ENCODE measurements around the gene ARHGEF6.

Gene ARHGEF6

DNA sequence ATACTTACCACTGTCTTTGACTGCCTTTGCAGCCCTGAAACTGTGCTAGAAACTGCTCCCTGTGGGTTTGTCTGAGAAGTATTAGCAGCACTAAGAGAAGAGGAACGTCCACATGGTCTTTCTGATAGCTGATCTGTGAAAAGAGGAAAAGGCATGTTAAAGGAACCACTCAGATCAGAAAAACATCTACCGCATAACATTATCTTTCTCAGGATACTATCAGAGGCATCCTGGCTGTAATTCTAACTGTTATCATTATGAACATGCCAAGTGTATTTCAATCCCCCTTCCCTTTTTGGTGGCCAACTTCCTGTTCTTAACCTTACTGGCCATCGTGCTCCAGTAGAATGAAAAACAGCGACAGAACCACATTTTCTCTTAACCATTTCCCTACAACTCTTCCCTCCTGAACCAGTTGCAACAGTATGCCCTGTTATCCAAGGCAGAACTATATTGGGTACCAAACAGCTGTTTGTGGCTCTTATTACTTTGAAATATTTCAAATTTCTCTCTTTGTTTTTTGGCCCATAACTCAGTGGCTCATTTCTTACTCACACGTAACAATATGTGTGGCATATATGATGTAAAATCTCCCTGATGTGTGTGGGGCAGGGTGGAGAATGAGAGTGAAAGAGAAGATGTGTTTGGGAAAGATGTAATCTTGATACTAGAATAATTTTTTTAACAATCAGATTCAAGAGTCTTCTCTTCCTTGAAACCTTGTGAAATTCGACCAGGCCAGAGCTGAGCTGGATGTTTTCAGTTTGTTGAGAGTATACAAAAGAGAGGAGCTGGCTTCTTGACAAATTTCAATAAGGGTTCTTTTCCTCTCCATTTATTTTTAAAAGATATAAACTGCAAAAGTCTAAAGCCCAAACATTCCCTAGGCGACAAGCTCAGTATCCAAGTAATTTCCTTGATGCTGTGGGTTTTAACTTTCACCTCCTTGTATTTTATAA lies 35.2 kb downstream of the ARHGEF6 start:
- no peak for DNase-seq

DNA sequence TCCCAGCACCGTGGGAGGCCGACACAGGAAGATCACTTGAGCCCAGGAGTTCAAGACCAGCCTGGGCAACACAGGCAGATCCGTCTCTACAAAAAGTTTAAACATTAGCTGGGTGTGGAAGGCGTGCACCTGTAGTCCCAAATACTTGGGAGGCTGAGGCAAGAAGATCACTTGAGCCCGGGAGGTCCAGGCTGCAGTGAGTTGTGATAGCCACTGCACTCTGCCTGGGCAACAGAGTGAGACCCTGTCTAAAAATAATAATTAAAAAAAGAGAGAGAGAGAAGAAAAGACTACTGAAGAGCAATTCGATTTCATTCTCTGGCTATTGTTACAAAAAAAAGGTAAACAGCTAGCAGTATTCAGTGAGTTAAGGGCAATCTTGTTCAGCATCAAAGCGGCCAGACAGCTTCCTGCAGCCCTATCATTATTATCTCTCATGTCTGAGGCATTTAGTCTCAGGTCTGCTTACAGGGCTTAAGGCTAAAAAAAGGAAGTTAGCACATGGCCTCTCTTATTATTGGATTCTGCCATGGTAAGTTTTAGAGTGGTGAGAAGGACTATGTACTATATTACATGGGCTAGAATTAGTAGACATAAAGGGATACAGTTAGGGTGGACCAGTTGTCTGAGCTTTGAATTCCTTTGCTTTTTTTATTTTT lies 37.9 kb downstream of the ARHGEF6 start:
- no peak for DNase-seq

DNA sequence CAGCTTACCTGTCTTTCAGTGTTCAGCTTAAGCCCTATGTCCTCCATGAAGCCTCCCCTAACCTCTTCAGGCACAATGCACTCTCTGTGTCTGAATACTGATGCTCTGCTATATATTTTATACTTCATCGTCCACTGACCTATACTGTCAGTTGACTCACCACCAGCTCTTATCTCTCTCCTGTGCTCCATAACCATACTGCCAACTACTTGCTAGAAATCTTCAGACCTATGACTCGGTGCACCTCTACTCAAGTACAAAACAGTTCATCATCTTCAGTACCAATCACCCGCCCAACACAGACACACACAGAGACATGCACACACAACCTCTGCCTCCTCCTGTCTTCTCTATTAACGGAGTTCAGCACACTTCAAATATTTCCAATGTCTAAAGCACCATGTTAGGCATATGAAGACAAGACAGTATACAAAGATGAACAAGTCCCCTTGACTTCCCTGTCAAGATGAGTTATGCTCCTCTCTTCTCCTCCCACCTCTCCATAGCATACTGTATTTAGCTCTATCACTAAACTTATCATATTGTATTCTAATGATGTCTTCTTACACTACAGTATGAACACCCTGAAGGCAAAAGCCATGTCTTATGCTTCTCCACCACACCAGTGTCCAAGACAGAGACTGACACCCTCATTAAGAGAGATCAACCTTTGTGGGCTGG lies 42.5 kb downstream of the ARHGEF6 start:
- DNase-seq = no peak

DNA sequence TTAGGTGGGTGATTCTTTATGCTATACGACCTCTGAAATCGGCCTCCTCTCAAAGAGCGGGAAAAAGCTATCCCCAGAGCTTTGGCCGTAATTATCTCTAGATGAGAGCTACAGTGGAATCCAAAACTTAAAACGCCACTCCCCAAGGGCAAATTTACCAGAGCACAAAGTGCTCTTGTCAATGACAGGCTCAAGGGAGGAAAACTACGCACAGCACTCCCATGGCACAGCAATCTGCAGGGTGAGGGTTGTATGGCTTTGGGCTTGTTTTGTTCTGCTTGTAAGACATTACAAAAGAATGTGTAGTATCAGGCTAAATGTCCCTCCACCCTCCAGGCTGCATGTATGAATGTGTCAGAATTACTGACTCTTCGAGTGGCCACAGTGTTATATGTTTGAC lies 44.0 kb downstream of the ARHGEF6 start:
- DNase-seq = no peak

DNA sequence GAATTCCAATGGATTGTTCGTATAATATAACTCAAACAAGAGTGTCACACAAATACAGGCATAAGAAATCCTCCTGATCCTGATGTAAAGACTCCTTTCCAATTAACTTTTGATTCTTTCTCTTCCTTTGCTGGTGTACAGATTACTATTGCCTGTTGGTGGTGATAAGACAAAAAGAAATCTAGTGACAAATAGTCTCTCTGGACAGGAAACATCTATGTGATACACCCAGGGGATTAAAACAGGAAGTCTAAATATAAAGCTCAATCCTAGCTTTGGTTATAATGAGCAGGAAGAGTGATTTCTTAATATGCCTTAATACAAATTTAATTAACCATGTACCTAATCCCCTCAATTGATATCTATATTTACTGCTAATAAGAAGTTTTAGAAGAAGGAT lies 45.1 kb downstream of the ARHGEF6 start:
- DNase-seq = peak; percentile 5

DNA sequence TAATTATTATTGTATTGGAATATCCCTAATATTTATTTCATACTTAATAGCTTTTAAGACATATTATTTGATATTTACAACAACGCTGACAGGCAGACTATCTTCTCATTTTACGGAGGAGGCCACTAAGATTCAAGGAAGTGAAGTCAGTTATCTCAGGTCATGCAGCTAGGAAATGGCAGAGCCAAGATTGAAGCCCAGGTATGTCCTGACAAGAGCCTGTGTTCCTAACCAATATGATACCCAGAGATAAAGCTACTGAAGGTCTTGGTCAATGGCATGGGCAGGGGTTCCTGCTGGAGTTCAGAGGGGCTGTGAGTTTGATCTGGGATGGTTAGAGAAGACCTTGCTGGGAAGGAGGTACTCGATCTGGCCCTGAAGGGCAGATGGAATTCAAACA lies 47.1 kb downstream of the ARHGEF6 start:
- no peak for DNase-seq

DNA sequence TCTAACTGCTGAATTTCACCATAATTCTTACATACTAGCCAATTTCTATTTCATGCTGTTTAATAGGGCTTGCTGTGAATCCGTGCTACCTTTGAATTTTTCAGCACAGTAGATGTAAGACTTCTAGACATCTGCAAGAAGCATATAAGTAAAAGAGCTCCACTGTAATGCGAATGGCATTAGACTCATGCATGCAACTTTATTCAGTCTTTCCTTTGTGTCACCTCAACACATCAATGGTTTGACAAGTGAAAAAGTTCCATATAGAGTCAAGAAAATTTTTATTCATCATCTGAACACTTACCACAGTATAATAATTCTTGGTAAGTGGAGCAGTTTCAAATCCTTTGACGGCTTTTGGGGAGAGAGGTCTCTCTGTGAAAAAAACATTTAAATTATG lies 48.9 kb downstream of the ARHGEF6 start:
- no peak for DNase-seq

DNA sequence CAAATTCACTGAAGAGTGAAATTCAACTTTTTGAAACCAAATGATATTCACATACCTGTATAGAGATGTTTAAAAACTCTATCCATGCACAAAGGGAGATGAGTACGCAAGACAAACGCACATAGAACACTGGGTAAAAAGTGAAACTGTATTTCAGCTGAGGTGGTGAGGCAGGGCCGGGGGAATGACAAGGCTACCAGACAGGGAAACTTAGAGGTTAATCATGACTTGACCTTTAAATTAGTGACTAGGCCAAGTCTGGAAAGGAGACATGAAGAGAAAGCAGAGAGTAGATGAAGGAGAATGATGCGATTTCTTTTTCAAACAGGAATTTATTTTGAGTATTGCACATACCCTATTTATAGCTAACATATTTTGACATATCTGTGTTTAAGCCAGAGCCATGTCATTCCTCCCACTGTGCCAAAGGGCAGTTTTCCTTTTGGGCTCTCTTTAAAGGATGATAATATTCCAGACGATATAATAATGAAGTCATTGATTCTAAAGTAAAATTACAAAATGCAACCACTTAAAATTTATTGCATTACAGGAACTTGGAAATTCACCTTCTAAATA lies 49.4 kb downstream of the ARHGEF6 start:
- no peak for DNase-seq

DNA sequence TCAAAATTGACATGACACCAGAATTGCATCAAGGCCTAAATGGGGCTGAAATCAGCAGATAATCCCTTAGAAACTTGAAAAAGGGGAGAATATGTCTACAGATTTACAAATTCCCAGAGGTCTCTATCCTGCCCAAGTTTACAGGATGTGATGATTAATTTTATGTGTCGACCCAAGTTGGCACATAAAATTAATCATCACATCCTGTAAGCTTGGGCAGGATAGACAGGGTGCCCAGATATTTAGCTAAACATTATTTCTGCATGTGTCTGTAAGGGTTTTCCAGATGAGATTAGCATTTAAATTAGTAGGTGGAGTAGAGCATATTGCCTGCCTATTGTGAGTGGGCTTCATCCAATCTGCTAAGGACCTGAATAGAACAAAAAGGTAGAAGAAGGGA lies 52.3 kb downstream of the ARHGEF6 start:
- DNase-seq = no peak

DNA sequence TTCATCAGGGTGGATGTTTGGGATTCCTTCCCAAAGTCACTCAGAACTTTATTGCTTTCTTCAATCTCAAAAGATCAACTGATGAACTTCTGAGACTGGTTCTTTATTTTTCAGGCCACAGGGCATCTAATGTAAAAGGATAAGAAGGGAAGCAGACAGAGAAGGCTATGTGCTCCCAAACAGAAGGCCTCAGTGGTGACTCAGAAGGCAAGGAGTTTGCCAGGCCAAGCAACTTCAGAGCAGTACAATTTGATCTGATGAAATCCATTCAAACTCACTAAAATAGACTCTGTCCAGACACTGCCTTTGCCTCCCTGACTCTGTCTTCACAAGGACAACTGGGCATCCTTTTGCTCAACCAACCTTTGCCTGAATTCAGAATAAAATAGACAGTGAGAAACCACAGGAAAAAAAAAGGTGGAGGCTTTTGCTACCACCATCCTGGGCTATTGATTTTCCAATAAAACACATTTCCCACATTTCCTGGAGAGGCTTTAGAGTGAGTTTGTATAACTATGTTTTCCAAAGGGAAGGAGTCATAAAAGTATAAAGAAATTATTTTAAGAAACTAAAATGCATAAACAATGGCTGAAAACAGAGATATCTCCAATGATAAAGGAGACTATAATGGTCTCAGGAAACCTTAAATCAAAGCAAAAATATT lies 55.2 kb downstream of the ARHGEF6 start:
- no peak for DNase-seq

DNA sequence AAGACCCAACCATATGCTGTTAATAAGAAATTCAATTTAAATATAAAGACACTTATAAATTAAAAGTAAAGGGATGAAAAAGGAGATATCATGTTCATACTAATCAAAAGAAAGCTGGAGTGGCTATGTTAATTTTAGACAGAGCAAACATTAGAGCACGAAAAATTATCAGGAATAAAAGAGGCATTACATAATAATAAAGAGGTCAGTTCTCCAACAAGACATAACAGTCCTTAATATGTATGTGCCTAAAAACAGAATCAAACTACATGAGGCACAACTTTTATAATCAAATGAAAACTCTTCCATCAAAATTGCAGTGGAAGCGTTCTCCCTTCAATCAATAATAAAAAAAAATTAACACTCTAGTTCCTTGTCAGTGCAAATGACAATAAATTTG lies 62.6 kb downstream of the ARHGEF6 start:
- DNase-seq = no peak

DNA sequence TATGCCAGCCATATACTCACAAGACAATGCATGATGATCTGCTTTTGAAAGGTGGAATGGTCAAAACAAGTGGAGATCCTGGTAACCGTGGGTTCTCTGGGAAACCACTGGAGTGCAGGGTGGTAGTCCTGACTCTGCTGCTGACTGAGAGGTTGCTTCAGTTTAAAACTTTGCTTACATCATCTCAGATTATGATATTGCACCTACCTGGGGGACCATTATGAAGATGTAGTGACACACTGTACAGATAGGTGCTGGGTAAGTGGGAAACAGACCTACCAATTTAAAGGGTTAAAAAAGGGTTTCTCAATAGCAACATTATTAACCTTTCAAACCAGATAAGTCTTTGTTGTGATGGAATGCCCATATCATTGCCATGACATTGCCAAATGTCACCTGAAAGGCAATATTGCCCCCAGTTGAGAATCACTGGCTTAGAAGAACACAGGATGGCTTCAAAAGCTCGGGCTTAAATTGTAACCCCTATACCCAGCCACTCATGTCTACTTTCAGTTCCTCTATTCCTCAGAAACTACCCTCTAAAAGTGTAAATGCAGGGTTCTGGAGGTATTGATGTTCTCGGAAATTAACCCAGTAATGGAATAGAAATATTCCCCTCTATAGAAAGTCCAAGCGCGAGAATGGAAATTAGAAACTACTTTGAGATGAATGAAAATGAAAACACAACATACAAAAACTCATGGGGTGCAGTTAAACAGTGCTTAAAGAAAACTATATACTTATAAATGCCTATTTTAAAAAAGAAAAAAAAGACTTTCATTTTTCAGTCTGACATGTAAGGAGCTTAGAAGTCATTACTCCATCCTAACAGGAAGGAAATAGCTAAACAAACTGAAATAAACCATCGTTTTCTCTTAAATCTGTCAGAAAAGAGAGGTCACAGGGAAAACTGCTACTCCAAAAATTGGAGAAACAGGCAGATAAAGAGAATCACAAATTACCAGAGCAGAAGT lies 65.8 kb downstream of the ARHGEF6 start:
- DNase-seq = no peak

DNA sequence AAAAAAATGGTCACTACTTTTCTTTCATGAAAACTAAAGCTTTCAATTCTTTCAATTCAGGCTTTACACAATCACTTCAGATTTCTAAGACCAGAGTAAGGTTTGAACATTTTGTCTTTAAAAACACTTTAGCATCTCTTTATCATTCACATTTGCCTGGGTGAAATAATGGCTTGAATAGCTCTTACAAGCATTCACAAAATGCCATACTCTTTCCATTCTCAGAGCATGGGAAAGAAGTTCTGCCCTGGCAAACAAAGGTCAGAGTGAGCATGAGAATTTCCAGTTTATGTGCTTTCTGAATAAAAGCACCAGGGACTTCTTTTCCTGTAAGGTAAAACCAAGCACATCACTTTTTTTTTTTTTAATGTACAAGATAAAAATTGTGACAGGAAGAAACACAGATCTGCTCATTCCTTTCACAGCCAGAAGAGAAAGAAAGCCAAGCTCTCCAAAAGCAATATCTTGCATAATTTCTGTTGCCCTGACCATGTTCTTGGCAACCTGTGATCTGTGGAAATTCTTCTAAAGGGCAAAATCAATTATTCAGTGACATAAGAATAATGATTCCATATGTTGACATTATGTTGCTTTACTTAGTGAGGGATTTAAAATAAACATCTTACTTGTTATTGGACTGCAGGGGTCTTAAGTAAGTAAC lies 68.0 kb downstream of the ARHGEF6 start:
- peak; percentile 6 for DNase-seq

DNA sequence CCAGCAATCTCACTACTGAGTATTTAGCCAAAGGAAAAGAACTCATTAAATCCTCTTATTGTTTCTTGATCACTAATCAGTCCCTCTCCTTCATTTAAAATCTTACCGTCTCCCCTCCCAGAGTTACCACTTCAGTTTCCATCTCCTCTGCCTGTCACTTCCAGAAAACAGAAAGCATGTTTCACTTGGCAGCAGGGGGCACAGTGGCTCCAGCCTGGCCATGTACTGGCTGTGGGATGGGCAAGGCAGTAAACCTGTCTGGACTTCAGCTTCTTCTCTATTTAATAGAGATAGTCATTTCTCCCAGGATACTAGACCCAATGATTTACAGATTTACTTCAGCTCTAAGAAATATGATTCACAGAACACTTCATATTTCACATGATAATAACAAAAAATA lies 69.6 kb downstream of the ARHGEF6 start:
- DNase-seq = peak; percentile 61

DNA sequence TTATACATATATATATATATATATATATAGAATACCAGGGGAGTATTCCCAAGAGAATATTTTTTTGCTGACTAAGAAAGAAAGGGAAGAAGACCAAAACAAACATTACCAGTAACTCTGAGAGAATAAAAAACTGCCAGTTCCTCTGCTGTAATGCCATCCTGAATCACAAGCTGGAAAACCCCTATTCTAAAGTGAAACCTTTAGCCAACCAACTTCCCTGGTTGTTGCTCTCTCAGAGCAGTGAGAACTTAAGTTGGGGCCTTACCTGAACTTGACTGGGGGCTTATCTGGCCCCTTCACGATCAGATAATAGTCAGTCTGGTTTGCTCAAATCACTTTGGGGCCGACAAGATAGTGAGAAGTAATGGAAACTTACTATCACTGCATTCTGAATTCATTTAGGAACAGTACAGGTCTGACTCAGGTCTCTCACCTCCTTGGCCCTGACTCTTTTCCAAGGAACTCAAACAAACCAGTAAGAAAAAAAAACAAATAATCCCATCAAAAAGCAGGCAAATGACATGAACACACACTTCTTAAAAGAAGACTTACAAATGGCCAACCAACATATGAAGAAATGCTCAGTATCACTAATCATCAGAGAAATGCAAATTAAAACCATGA lies 70.3 kb downstream of the ARHGEF6 start:
- no peak for DNase-seq

DNA sequence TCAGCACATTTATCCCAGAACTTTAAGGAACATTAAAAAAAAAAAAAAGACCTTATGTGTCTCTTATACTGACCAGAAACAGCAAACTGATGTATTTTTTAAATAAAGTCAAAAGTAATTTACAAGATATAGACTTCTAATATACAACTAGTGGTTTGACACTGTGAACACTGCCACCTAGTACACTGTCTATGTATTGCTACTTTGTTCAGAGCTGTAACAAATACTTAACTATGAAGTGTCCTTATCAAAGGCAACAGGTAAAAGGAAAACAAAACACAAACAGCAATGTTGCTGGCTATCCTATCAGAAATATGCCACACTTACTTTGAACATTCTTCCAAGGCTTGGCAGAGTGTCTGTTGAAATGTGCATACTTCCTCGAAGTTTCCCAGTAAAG lies 72.4 kb downstream of the ARHGEF6 start:
- DNase-seq = peak; percentile 69

DNA sequence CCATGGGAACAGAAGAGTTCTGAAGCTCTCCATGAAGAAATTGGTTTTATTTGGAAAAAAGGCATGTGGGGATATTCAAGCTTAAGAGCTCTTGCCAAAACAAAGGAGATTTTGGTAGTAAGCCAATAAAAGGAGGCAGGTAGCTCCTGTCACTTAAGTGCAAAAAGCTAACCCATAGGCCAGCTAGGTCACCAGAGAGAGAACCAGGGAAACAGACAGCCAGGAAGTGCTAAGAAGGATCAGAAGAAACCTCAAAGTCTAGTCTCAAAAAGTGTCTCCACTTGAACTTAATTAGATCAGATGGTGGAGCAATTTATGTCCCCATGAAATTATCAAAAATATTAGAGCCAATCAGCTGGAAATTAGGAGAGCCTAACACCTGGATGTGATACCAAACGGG lies 83.6 kb downstream of the ARHGEF6 start:
- DNase-seq = no peak

DNA sequence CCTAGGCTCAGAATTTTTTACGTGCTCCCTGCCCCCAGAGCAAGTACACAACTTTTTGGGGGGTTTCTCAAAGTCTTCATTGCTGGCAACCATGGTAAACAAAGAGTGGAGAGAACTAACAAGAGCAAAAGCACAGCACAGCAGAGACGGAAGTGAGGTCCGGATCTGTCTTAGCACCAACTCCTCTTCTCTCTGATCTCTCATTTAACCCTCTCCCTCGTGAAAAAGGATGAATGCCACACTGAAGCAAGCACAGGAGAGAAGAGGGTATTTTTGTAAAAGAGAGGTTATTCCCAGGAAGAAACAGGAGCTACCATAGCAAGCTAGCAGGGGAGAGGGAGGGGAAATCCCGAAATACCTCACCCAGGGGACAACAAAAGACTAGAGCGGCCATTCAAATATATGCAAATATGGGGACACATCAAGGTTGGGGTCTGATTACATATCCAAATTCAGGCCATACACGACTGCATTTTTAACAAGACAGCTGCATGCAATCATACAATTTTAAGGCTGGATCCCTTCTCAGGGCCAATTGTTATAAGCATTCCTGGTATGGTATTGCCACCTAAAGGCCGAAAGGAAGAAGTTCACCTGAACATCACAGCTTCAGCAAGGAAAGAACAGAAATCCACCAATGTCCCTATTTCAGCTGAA lies 86.2 kb downstream of the ARHGEF6 start:
- peak; percentile 71 for DNase-seq

DNA sequence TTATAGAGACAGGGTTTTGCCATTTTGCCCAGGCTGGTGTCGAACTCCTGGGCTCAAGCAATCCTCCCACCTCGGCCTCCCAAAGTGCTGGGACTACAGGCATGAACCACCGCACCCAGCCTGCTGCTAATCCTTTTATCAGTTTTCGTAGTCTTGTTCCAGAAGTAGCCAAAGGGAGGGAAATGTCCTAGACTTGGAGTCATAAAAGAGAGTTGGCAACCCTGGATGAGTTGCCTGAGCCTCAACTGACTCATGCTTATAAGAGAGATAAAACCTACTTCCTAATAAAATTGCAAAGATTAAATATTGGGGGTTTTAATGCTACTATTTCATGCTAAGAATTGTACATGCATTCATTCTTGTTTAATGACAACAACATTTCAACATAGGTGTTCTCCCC lies 88.5 kb downstream of the ARHGEF6 start:
- no peak for DNase-seq

Measured in NCI-H69 (cell line).